Testis (tissue), 2 donors: ENCODE data around the gene COX7A2L.

ENCODE experiments used
- CTCF ChIP-seq, 3 experiments: fragments of 450-650 bp in 2 of 3; fragments of 200-600 bp in 1 of 3; sonication (generic) in 1 of 3; IDR thresholded peaks; one replicate each; pipeline ENCODE4 v1.5.1; 2016 to 2019; ENCODE audit warnings: antibody characterized with exemption in 3 of 3, mild to moderate bottlenecking in 2 of 3, moderate library complexity in 1 of 3
- POLR2A ChIP-seq: fragments of 450-650 bp; IDR thresholded peaks from one replicate; pipeline ENCODE4 v1.6.1; 2017; ENCODE audit warnings: antibody characterized with exemption, mild to moderate bottlenecking, moderate library complexity

GRCh38 chr2:42342061-42342794, 18.8 kb downstream of the COX7A2L start:
- TF ChIP-seq POLR2A: no peak
- TF ChIP-seq CTCF (IDR thresholded peaks at IDR 0.05): no peak
